HG03095 (cell line): Measurements from ENCODE around the gene KLRD1.
"Not testable (repeated sequence)": the region's sequence is repeated elsewhere in the genome, so short reads cannot be mapped to it uniquely, and the experiment has no call there.

Source experiments
- ATAC-seq: cut with Tn5 transposase; IDR thresholded peaks from one replicate; pipeline ENCODE4 v1.9.1; 2021; ENCODE audit warnings: moderate library complexity; ENCODE audit not compliant: unreplicated experiment

Gene KLRD1

DNA sequence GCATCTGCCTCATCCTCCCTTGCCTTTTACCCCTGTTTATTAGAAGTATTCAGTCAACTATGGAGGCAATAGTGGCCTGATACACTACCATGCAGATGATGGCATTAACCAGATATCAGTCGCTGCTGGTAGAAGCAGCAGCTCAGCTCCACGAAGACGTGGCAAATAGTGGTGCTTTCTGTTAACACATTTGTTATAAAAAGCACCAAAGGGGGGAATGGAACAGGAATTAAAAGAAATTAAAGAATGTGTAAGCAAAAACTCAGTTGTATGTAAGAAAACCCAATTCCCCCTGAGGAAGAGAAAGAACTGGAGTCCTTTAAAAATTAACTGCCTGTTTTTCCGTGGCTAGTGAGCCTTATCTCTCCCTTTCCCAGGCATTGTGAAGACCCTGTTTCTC is 60.0 kb downstream of the KLRD1 start:
- not testable (repeated sequence) for ATAC-seq

DNA sequence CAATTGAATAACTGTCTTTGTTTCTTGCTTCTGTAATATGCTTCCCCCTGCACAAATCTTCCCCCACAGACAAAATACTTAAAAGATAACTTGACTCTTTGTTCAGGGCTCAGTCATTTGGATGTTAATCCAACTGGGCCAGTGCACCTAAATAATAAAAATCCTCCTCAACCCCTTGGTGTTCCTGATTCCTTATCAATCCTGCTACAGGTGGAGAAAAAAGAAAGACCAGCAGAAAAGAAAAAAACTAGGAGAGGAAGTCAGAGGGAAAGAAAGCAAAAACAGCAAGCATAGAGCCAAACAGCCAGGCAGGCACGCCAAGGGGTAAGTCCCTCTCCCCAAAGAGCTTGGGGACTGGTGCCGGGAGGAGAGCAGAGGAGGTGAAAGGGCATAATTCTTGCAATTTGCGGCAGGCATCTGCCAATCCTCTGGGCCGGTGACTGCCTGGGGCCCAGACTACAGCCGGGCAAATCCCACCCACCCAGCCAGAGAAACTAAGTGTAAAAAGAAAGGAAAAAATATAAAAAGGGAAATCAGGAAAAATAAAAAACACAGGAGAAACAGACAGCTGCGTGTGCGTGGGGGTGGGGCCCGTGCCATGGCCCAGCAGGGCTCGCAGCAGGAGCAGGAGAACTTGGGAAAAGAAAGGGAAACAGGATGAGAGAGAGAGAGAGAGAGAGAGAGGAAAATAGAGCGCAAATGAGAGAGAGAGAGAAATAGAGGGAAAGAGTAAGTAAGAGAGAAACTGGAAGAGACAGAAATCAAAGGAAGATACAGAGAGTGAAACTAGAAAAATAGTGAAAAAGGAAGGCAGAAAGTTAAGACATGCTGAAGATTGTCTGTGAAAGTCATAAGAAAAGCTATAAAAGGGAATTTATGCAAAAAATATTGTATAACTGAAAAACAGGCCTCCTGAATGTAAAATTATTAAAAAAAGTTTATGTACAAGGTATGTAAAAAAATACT is 60.8 kb downstream of the KLRD1 start:
- ATAC-seq = no peak

DNA sequence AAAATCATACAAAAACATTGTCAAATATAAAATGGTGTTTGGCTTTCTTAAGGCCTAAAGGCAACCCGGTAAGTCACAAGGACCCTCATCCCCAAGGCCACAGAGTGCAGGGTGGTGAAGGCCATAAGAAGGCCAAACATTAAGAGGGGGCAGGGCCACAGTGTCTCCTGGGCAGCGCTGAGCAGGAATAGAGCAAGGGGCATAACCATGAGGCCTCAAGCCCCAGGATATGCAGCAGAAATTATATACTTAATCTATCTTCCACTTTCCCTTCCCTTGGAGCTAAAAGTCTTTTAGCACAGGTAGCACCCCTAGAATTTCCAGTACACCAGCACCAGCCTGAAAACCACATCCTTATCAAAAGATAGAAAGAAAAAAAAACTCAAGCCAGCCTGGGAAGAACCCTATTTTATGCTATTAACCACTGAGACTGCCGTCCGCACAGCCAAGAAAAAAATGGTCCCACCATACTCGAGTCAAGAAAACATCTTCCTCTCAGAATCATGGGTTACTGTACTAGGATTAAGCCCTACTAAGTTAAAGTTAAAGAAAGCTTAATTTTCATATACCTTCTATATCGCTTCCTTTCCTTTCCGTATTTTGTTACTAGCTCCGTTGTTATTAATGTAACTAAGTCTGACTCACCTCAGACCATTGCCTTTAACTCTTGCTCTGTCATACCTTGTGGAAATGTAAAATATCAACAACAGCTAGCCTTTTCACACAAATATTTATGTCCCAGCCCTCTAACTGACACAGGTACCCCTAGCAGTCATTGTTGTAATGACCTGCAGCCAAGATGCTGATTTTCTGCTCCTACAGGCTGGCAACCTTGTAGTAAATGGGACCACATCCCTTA is 62.1 kb downstream of the KLRD1 start:
- no peak for ATAC-seq

DNA sequence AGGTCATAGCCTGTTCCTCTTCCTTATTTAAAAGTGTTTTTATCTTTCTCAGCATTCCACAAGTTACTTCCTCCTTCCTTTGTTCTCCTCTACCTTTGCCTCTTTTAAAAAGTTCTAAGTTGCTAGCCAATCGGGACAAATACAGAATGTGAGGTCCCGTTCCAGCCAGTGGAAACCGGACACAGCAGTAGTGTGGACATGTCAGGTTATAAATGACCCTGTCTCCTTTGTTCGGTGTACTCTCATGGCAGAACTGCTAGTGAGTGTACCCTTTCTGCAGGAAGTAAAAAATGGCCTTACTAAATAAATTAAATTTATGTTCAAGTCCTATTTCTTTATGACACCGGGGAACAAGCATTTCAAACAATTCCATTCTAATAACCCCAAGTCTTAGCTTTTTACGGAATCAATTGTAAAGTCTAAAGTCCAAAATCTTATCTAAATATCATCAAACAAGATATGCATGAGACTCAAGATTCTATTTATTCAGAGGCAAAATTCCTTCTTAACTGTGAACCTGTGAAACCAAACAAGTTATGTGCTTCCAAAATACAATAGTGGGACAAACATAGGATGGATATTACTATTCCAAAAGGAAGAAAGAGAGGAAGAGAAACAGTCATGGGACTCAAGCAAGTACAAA is 64.3 kb downstream of the KLRD1 start:
- not testable (repeated sequence) for ATAC-seq

DNA sequence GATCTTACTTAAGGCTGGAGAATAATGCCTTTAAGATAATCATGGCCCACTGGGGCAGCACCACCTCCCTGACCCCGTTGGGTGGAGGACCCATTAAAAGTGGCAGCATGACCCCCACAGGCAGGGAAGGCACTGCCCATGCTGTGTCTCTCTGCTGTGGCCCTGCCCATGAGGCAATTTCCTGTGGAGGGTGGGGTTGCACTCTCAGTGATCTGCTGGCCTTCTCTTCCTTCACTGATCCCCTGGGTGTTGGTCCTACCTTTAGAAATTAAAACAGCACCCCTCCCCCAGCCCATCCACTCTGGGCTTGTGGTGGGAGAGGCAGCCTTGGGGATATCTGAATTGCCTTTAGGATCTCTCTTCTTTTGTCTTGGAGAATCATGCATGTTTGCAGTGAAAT is 64.9 kb downstream of the KLRD1 start:
- ATAC-seq = no peak

DNA sequence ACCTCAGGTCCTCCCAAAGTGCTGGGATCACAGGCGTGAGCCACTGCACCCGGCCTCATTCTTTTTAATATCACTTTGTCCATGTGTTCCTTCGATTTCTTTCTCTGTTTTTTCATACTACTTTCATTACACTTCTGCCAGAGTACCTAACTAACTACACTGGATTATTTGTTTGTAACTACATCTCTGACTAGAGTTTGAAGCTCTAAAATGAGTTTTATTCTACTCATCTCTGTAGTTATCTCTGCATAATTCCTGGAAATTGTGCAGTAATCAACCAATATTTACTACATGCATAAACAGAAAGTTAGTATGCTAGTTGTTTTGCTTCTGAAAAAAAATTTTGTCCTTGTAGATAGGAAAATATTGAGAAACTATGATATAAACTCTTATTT is 67.0 kb downstream of the KLRD1 start:
- ATAC-seq = no peak

DNA sequence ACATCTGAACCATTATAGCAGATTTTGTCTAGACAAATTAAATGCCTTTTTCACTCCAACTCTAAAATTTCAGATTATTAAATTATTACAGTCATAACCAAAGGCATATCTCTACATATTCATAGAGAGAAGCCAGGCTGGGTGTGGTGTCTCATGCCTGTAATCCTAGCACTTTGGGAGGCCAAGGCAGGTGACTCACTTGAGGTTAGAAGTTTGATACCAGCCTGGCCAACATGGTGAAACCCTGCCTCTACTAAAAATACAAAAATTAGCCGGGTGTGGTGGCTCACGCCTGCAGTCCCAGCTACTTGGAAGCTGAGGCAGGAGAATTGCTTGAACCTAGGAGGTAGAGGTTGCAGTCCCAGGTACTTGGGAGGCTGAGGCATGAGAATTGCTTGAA is 71.1 kb downstream of the KLRD1 start:
- ATAC-seq = not testable (repeated sequence)
